Body of pancreas (tissue), 4 donors: Measurements from ENCODE around the gene KRTAP9-4. TPM values are rescaled to one million over a fixed set of nuclear protein-coding genes. Genes with fewer than 3 reads are reported as not detected.
"Not testable (repeated sequence)": the region's sequence is repeated elsewhere in the genome, so short reads cannot be mapped to it uniquely, and the experiment has no call there.

Experiments
- ATAC-seq: fragments of 150-250 bp; one replicate; pipeline ENCODE4 v1.9.1; 2016
- DNase-seq, 4 donors: peaks; one replicate each; pipeline ENCODE4 v3.0.0-alpha.2; 2019
- H3K27ac ChIP-seq, 4 donors: fragments of 200-600 bp; sonication (generic); 1 replicate in 3 of 4; 2 replicates in 1 of 4; pipeline versions ENCODE4 v1.5.1 to v1.6.1; 2016 to 2019; ENCODE audit warnings: mild to moderate bottlenecking in 1 of 4, mixed read lengths in 1 of 4, moderate library complexity in 1 of 4
- H3K27me3 ChIP-seq, 2 donors: fragments of 200-600 bp; sonication (generic); one replicate each; pipeline ENCODE4 v1.6.0; 2016; ENCODE audit warnings: mild to moderate bottlenecking in 1 of 2
- H3K36me3 ChIP-seq, 2 donors: fragments of 200-600 bp; sonication (generic); replicated peaks in 1 of 2; 2 replicates each; pipeline ENCODE4 v1.5.1; 2016; ENCODE audit warnings: low read depth in 2 of 2; ENCODE audit not compliant: insufficient read depth in 1 of 2
- H3K4me1 ChIP-seq: fragments of 200-600 bp; sonication (generic); one replicate; pipeline ENCODE4 v1.6.0; 2016
- H3K4me3 ChIP-seq, 2 donors: fragments of 200-600 bp; sonication (generic); 1 replicate in 1 of 2; 2 replicates in 1 of 2; pipeline ENCODE4 v1.5.1; 2016 to 2019
- H3K9me3 ChIP-seq, 3 donors: fragments of 200-600 bp; sonication (generic); 1 replicate in 2 of 3; 2 replicates in 1 of 3; pipeline ENCODE4 v1.5.1; 2016
- CTCF ChIP-seq, 7 experiments: fragments of 450-650 bp in 4 of 7; fragments of 200-600 bp in 3 of 7; sonication (generic) in 3 of 7; IDR thresholded peaks; one replicate each; pipeline ENCODE4 v1.5.1; 2016 to 2019; ENCODE audit warnings: antibody characterized with exemption in 7 of 7
- POLR2A ChIP-seq, 3 donors: fragments of 450-650 bp; IDR thresholded peaks; one replicate each; pipeline ENCODE4 v1.6.1; 2016; ENCODE audit warnings: antibody characterized with exemption in 3 of 3, mild to moderate bottlenecking in 2 of 3
- WGBS, 2 donors: methylation state at CpG; one replicate each; pipeline ENCODE4 v1.1.5; 2017; 5-methylcytosine and 5-hydroxymethylcytosine counted together
- intact Hi-C: fragments of 100-400 bp; cut with DNase I; formaldehyde crosslinking; loops from one replicate; pipeline ENCODE4 v1.15.1; 2023
- total RNA-seq, 2 donors: library from RNA; depleted of rRNA; stranded (reverse); fragments of >200 nt; gene quantifications; one replicate each; pipeline ENCODE4 v1.1.0, GENCODE V29; 2016

KRTAP9-4 gene
- total RNA-seq, 2 donors from 2014 or later = not detected

GRCh38 chr17:41251261-41251660, 1.8 kb downstream of the KRTAP9-4 start:
- Histone ChIP-seq H3K4me1 (no peaks in the 10 kb centered on the region), H3K36me3 (no peaks in the 10 kb centered on the region), H3K27me3 (no peaks in the 10 kb centered on the region), H3K27ac (no peak overlapping the region), H3K4me3 (no peak overlapping the region), H3K9me3 (no peaks in the 10 kb centered on the region)
- intact Hi-C loops = no loop called here
- ATAC-seq = no peak
- WGBS, 2 donors = 94 to 95% methylated on average over 1 of the region's 1 CpG
- TF ChIP-seq POLR2A (IDR thresholded peaks at IDR 0.05) (no peak), CTCF (IDR thresholded peaks at IDR 0.05) (no peak)
- DNase-seq = no peak

GRCh38 chr17:41254861-41255260, 5.4 kb downstream of the KRTAP9-4 start:
- 0% methylated on average over 1 of the region's 1 CpG for WGBS, 2 donors
- intact Hi-C loops = no loop called here
- Histone ChIP-seq H3K27me3 (no peaks in the 10 kb centered on the region), H3K36me3 (no peaks in the 10 kb centered on the region), H3K27ac (no peak overlapping the region), H3K9me3 (no peaks in the 10 kb centered on the region), H3K4me3 (no peak overlapping the region), H3K4me1 (no peaks in the 10 kb centered on the region)
- ATAC-seq (no peak), DNase-seq (no peak)
- no peak for TF ChIP-seq CTCF (IDR thresholded peaks at IDR 0.05)
- no peak for TF ChIP-seq POLR2A (IDR thresholded peaks at IDR 0.05)

GRCh38 chr17:41255381-41256290, 6.1 kb downstream of the KRTAP9-4 start, which contains the start of gene KRTAP9-9:
KRTAP9-9 (plus strand) TSS chr17:41255384.
- intact Hi-C loops = not testable (repeated sequence)

GRCh38 chr17:41256291-41256685, 6.8 kb downstream of the KRTAP9-4 start:
- ATAC-seq (no peak), DNase-seq (no peak)
- 85 to 88% methylated on average over 1 of the region's 1 CpG for WGBS, 2 donors
- Histone ChIP-seq H3K27me3 (no peaks in the 10 kb centered on the region), H3K4me1 (no peaks in the 10 kb centered on the region), H3K9me3 (no peaks in the 10 kb centered on the region), H3K36me3 (no peaks in the 10 kb centered on the region), H3K4me3 (no peak overlapping the region), H3K27ac (no peak overlapping the region)
- intact Hi-C loops = no loop called here
- TF ChIP-seq POLR2A (IDR thresholded peaks at IDR 0.05) (no peak), CTCF (IDR thresholded peaks at IDR 0.05) (no peak)

More at GRCh38 chr17:41255381-41256290, 6.1 kb downstream of the KRTAP9-4 start, which contains the start of gene KRTAP9-9:
- not testable (repeated sequence) for DNase-seq, H3K4me1 ChIP-seq, H3K9me3 ChIP-seq, ATAC-seq, H3K27me3 ChIP-seq, H3K4me3 ChIP-seq, H3K27ac ChIP-seq, H3K36me3 ChIP-seq
- WGBS, 2 donors = 46 to 68% methylated on average over 4 of the region's 5 CpGs

- intact Hi-C loops = no loop called here
- Histone ChIP-seq H3K4me3 (no peak overlapping the region), H3K27ac (no peak overlapping the region), H3K4me1 (no peaks in the 10 kb centered on the region), H3K9me3 (no peaks in the 10 kb centered on the region), H3K27me3 (no peaks in the 10 kb centered on the region), H3K36me3 (no peaks in the 10 kb centered on the region)
- DNase-seq (no peak), ATAC-seq (no peak)
- TF ChIP-seq CTCF (IDR thresholded peaks at IDR 0.05) (no peak), POLR2A (IDR thresholded peaks at IDR 0.05) (no peak)
Observed at GRCh38 chr17:41258406-41258805, 8.9 kb downstream of the KRTAP9-4 start.
